Hepatocyte (in vitro differentiated cells): Measurements from ENCODE around the gene ZRSR2. TPM values are rescaled to one million over a fixed set of nuclear protein-coding genes. Genes with fewer than 3 reads are reported as not detected.

Source experiments
- DNase-seq: peaks from one replicate; pipeline ENCODE4 v3.0.0-alpha.2; 2016; ENCODE audit warnings: low spot score
- H2AFZ ChIP-seq: fragments of 200-600 bp; sonication (generic); 2 replicates; pipeline ENCODE4 v1.6.0; 2016; ENCODE audit warnings: antibody characterized with exemption, mild to moderate bottlenecking
- H3K27ac ChIP-seq: fragments of 200-600 bp; sonication (generic); 2 replicates; pipeline ENCODE4 v1.5.1; 2016; ENCODE audit warnings: mild to moderate bottlenecking
- H3K27me3 ChIP-seq: fragments of 200-600 bp; sonication (generic); 2 replicates; pipeline ENCODE4 v1.6.1; 2016
- H3K36me3 ChIP-seq: fragments of 200-600 bp; sonication (generic); replicated peaks from 2 replicates; pipeline ENCODE4 v1.5.1; 2016; ENCODE audit warnings: low read depth; ENCODE audit not compliant: insufficient read depth
- H3K4me1 ChIP-seq: fragments of 200-600 bp; sonication (generic); 2 replicates; pipeline ENCODE4 v1.5.1; 2016; ENCODE audit warnings: mild to moderate bottlenecking, moderate library complexity; ENCODE audit not compliant: insufficient read depth
- H3K4me2 ChIP-seq: fragments of 200-600 bp; sonication (generic); 2 replicates; pipeline ENCODE4 v1.6.0; 2016
- H3K4me3 ChIP-seq: fragments of 200-600 bp; sonication (generic); 2 replicates; pipeline ENCODE4 v1.5.1; 2016; ENCODE audit warnings: mild to moderate bottlenecking
- H3K79me2 ChIP-seq: fragments of 200-600 bp; sonication (generic); 2 replicates; pipeline ENCODE4 v1.6.0; 2017; ENCODE audit warnings: mild to moderate bottlenecking
- H3K9me2 ChIP-seq: fragments of 200-600 bp; sonication (generic); replicated peaks from 2 replicates; pipeline ENCODE4 v1.6.0; 2017; ENCODE audit warnings: mild to moderate bottlenecking; ENCODE audit not compliant: insufficient read depth
- H3K9me3 ChIP-seq: fragments of 200-600 bp; sonication (generic); 2 replicates; pipeline ENCODE4 v1.5.1; 2016; ENCODE audit warnings: low read depth, mild to moderate bottlenecking
- H4K20me1 ChIP-seq: fragments of 200-600 bp; sonication (generic); 2 replicates; pipeline ENCODE4 v1.6.0; 2016; ENCODE audit warnings: mild to moderate bottlenecking; ENCODE audit not compliant: insufficient read depth, poor library complexity, severe bottlenecking
- EZH2 ChIP-seq: fragments of 200-600 bp; sonication (generic); IDR thresholded peaks from 2 replicates; pipeline ENCODE4 v1.6.1; 2016; ENCODE audit warnings: antibody characterized with exemption, mild to moderate bottlenecking, borderline replicate concordance
- EZH2phosphoT487 ChIP-seq: fragments of 200-600 bp; sonication (generic); IDR thresholded peaks from one replicate; pipeline ENCODE4 v1.6.1; 2018; ENCODE audit warnings: antibody characterized with exemption, mild to moderate bottlenecking, low read depth, moderate library complexity; ENCODE audit not compliant: unreplicated experiment, severe bottlenecking
- WGBS: methylation state at CpG from one replicate; pipeline ENCODE4 v1.1.6; 2016; ENCODE audit warnings: low lambda C conversion rate; ENCODE audit errors: missing lambda C conversion rate; 5-methylcytosine and 5-hydroxymethylcytosine counted together
- polyA plus RNA-seq: library from polyadenylated mRNA; unstranded; fragments of >200 nt; fragmentation: Nextera tagmentation; extraction: Ambion mirVana; gene quantifications from 2 replicates; pipeline ENCODE4 v1.2.1, GENCODE V29; 2016
- total RNA-seq: library from RNA; depleted of rRNA; stranded (reverse); fragments of >200 nt; gene quantifications from 2 replicates; pipeline ENCODE4 v1.2.3, GENCODE V29; 2014
- TF ChIP-seq, protein P1 (sequence below): fragments of 200-600 bp; sonication (generic); IDR thresholded peaks from 2 replicates; pipeline ENCODE4 v1.5.1; 2016; ENCODE audit warnings: antibody characterized with exemption, mild to moderate bottlenecking; ENCODE audit not compliant: poor library complexity

The ZRSR2 gene
- total and polyA plus RNA-seq, 2 experiments from 2014 or later: 8.1 to 15.7 TPM

DNA sequence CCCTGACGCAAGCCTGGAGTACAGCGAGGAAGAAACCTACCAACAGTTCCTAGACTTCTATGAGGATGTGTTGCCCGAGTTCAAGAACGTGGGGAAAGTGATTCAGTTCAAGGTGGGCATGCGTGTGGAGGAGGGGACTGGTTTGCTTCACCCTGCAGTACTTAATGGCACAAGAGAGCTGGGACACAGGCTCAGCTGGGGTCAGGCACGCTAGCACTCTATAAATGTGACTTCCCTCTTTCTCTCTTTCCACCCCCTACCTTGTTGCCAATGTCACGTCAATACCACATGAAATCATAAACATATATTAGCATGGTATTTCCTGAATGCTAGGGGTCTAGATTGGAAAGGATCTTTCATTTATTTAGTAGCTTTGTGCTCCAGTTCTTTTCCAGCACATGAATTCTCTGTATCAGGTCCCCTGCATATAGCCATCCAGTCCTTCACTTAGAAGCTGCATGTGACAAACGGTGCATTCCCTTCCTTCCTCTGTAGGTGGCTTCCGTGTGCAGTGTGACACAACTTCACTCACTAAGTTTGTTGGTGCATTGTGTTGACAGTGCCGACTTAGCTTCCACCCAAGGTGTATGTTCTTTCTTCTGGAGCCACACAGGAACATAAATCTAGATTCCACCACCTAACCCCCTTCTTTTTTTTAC, 25.6 kb downstream of the ZRSR2 start:
- Histone ChIP-seq H3K4me3 (no peak overlapping the region), H3K79me2 (peaks cover 2% of the 10 kb centered on the region), H3K9me3 (no peaks in the 10 kb centered on the region), H3K27me3 (no peaks in the 10 kb centered on the region), H3K4me2 (no peak overlapping the region), H3K36me3 (no peaks in the 10 kb centered on the region), H3K4me1 (no peaks in the 10 kb centered on the region), H2AFZ (no peak overlapping the region), H4K20me1 (no peaks in the 10 kb centered on the region), H3K9me2 (no peaks in the 10 kb centered on the region), H3K27ac (peak overlapping the region; percentile 43)
- no peak for TF ChIP-seq EZH2phosphoT487
- TF ChIP-seq, protein P1, sequence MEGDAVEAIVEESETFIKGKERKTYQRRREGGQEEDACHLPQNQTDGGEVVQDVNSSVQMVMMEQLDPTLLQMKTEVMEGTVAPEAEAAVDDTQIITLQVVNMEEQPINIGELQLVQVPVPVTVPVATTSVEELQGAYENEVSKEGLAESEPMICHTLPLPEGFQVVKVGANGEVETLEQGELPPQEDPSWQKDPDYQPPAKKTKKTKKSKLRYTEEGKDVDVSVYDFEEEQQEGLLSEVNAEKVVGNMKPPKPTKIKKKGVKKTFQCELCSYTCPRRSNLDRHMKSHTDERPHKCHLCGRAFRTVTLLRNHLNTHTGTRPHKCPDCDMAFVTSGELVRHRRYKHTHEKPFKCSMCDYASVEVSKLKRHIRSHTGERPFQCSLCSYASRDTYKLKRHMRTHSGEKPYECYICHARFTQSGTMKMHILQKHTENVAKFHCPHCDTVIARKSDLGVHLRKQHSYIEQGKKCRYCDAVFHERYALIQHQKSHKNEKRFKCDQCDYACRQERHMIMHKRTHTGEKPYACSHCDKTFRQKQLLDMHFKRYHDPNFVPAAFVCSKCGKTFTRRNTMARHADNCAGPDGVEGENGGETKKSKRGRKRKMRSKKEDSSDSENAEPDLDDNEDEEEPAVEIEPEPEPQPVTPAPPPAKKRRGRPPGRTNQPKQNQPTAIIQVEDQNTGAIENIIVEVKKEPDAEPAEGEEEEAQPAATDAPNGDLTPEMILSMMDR: peak; percentile 51
- 64% methylated on average over 10 of the region's 10 CpGs for WGBS
- peak; percentile 68 for DNase-seq

DNA sequence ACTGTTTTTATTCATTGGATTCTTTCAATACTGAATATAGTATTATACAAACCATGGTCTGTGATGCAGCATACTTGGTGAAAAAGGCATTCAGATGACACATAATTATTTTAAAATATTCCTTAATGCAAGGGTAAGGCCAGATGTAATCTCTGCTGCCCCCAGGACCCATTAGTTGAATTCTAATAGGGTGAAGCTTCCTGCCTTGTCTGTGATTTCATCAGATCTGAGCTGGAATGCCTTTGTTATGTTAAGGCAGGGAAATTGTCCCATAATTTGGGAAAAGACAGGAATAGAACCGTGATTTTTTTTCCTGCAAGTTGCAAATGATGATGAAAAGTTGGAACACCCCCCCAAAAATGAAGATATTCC, 26.1 kb downstream of the ZRSR2 start:
- H3K36me3 ChIP-seq: no peaks in the 10 kb centered on the region
- 37% methylated on average over 1 of the region's 1 CpG for WGBS
- no peak for DNase-seq
- H3K27me3 ChIP-seq: no peaks in the 10 kb centered on the region
- H3K4me2 ChIP-seq: no peak overlapping the region
- H3K27ac ChIP-seq: peak overlapping the region; percentile 43
- peaks cover 2% of the 10 kb centered on the region for H3K79me2 ChIP-seq
- no peaks in the 10 kb centered on the region for H4K20me1 ChIP-seq
- H3K4me1 ChIP-seq: no peaks in the 10 kb centered on the region
- no peak overlapping the region for H2AFZ ChIP-seq
- no peaks in the 10 kb centered on the region for H3K9me3 ChIP-seq
- no peak overlapping the region for H3K4me3 ChIP-seq
- TF ChIP-seq EZH2: no peak
- TF ChIP-seq, protein P1: no peak
- TF ChIP-seq EZH2phosphoT487: no peak
- H3K9me2 ChIP-seq: no peaks in the 10 kb centered on the region

GRCh38 chrX:15816886-15817285, 26.6 kb downstream of the ZRSR2 start:
- no peak overlapping the region for H2AFZ ChIP-seq
- H3K36me3 ChIP-seq: no peaks in the 10 kb centered on the region
- no peaks in the 10 kb centered on the region for H4K20me1 ChIP-seq
- WGBS: 59% methylated on average over 4 of the region's 4 CpGs
- H3K4me3 ChIP-seq: no peak overlapping the region
- H3K9me2 ChIP-seq: no peaks in the 10 kb centered on the region
- no peak for DNase-seq
- H3K27ac ChIP-seq: no peak overlapping the region
- no peaks in the 10 kb centered on the region for H3K27me3 ChIP-seq
- TF ChIP-seq EZH2 (no peak), EZH2phosphoT487 (no peak)
- TF ChIP-seq, protein P1: no peak
- H3K9me3 ChIP-seq: no peaks in the 10 kb centered on the region
- H3K4me2 ChIP-seq: no peak overlapping the region
- H3K4me1 ChIP-seq: no peaks in the 10 kb centered on the region
- H3K79me2 ChIP-seq: peaks cover 2% of the 10 kb centered on the region
